HG02678 (cell line): ENCODE results near the gene PRKG2.

Source experiments
- ATAC-seq: cut with Tn5 transposase; IDR thresholded peaks from one replicate; pipeline ENCODE4 v1.9.1; 2021; ENCODE audit warnings: mild to moderate bottlenecking, moderate library complexity; ENCODE audit not compliant: unreplicated experiment

PRKG2 gene

DNA sequence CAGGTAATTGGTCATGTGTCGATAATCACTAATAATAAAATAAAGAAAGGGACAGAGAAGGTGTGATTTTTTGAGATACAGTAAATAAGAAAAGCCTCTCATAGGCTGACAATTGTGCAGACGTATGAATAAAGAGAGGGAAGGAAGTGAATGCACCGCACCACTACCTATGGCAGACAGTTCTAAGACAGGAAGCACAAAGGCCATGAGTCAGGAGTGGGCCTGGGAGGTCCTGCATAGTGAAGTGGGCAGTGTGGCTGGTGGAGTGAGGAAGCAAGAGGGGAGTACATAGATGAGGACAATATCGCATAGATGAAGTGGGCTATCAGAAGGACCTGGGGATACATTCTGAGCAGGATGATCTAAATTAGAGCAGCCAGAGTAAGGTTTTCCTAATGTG lies 108.9 kb downstream of the PRKG2 start:
- ATAC-seq = no peak

DNA sequence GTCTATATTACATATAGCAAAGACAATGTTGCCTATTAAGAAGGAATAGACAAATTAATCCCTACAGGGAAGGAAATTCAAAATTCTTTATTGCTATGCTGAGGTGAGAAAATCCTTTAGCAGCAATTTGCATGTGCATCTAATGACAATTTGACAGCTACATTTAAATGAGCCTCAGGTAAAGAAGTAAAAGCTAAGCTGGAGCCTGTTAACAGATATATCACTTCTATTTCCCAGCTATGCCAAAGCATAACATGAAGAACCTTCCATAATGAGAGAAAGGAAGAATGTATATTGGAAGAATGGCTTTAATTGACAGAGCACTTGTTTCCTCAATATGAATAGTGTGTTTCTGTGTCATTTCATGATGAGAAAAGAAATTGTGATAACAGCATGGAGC lies 112.9 kb downstream of the PRKG2 start:
- ATAC-seq = no peak

GRCh38 chr4:81096566-81096965 lies 118.5 kb downstream of the PRKG2 start:
- ATAC-seq = no peak

DNA sequence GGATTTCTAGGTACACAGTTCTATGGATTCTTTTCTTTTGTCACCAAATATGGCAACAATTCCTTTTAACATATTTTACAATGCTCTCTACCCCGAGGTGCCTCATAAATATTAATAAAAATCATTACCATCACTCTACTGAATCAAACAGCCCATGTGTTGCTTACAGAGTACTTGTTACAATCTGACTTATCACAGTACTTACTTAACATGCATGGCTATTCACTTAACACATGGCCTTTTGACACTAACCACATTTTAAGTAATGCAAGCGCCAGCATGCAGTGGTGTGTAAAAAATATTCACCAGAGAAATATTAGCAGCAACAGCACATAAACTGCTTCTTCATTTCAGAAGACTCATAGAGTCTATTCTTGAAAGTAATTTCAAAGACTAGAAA lies 119.6 kb downstream of the PRKG2 start:
- no peak for ATAC-seq

DNA sequence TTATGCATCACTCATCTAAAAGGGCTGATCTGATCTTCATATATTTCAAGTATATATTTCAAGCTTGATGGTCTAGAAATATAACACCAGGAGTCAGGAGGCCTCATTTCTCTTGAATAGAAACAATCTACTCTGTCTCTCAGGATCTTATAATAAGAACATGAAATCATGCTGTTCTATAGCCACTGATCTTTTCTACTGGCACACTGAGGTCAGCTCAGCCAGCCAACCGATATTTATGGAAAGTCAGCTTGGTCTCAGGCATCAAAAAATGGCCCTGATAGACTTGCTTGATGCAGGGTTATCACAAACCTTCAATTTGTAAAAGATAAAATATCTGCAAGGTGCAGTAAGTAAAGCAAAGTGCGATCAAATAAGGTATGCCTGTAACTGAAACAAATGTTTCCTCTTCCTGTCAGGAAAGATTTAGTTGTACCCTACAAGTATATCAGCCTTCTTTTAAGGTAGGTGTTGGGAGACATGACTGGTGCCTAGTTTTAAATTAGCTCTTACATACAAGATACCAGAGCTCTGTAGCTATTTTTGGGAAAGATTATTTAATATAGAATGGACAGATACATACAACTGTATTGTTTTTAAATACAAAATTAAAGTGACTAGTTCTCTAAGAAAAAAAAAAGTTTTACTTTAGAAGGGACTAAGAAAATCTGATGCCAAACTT lies 121.2 kb downstream of the PRKG2 start:
- no peak for ATAC-seq

DNA sequence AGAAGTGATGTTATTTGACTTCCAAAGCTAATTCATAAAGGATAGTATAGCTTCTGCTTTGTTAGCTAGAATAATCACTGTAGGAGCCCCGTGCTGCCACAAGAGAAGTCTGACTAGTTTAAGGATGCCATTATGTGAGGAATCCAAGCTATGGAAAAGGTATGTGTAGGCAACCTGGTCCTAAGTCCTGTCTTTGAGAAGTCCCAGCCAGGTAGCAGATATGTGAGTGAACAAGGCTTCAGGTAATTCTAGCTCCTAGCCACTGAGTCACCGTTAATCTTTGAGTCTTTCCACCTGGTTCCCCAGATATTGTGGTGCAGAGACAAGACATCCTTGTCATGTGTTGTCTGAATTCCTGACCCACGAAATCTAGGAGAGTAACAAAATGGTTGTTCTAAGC lies 129.0 kb downstream of the PRKG2 start:
- no peak for ATAC-seq

GRCh38 chr4:81085291-81085690 lies 129.7 kb downstream of the PRKG2 start:
- ATAC-seq = no peak

- no peak for ATAC-seq
Measured at GRCh38 chr4:81084634-81085033, 130.4 kb downstream of the PRKG2 start.

- ATAC-seq = no peak
Measured at GRCh38 chr4:81084029-81084428, 131.0 kb downstream of the PRKG2 start.

DNA sequence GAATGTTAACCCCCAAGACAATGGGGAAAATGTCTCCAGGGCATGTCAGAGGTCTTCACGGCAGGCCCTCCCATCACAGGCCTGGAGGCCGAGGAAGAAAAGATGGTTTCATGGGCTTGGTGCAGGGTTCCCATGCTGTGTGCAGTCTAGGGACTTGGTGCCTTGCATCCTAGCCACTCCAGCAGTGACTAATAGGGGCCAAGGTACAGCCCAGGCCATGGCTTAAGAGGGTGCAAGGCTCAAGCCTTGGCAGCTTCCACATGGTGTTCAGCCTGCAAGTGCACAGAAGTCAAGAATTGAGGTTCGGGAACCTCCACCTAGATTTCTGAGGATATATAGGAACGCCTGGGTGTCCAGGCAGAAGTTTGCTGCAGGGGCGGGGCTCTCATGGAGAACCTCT lies 133.9 kb downstream of the PRKG2 start:
- no peak for ATAC-seq

DNA sequence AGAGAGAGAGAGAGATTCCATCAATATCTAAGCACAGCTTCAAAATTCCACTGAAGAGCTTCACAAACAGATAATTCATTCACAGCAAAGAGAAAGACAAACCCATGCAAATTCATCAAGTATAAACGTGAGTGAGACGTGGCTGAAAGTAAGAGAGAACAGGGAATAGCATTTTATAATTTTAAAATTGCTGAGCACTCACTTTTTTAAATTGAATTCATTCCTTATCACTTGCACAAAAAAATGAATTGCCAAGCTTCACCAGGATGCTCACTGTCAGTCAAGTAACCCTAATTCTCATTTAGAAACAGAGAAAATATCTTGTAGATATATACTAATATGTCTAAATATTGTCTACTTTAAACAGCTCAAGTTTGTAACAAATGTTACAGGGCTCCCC lies 144.0 kb downstream of the PRKG2 start:
- ATAC-seq = no peak

DNA sequence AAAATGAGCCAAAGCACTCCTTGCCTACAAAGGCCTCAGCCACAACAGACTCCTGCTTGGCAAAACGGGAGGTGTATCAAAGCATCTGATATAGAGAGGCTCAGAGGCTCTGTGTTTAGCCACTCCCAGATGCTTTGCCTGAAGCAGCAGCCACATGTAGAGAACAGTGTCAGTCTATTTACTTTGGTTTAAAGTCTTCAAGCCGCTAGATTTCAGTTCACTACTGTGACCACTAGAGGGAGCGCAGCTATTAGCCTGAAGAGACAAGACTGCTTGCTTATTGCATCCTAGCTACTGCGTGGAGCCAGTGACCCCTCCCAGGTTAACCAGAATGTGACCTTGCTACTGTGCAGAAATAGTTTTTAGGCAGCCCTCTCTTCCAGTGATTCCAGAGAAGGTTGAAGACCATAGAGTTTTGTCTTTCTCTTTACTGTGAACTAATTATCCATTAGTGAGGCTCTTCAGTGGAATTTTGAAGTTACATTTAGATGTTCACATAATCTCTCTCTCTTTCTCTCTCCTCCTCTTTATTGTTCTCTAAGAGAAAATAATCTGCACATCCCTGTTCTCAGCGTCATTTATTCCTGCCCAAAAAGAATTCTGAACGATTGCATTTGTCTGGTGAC lies 145.2 kb downstream of the PRKG2 start:
- peak; percentile 99 for ATAC-seq

GRCh38 chr4:81065446-81065845 lies 149.6 kb downstream of the PRKG2 start:
- ATAC-seq = no peak

GRCh38 chr4:81062001-81062400 lies 153.0 kb downstream of the PRKG2 start:
- ATAC-seq = no peak

- no peak for ATAC-seq
Measured at GRCh38 chr4:81061344-81061730, 153.7 kb downstream of the PRKG2 start.

- no peak for ATAC-seq
Measured at GRCh38 chr4:81060587-81061343, 154.3 kb downstream of the PRKG2 start.

DNA sequence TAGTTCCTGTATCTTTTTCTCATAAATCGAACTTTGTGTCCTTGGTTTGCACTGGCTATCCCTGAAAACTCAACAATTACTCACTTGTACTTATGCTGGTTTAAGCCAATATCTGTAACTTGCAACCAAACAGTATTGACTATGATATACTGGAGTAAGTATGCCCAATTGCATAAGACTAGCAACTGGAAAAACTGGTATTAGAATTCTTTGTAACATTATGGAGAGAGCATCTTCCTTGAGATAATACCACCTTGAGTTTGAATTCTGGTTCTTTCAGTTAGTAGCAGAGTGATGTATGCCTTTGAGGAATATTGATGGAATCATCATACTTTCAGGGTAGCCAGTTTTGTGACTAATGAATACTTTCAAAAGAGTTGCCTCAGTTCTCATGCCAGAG lies 156.4 kb downstream of the PRKG2 start:
- no peak for ATAC-seq

GRCh38 chr4:81052119-81053068 lies 162.6 kb downstream of the PRKG2 start:
- ATAC-seq = peak; percentile 98

DNA sequence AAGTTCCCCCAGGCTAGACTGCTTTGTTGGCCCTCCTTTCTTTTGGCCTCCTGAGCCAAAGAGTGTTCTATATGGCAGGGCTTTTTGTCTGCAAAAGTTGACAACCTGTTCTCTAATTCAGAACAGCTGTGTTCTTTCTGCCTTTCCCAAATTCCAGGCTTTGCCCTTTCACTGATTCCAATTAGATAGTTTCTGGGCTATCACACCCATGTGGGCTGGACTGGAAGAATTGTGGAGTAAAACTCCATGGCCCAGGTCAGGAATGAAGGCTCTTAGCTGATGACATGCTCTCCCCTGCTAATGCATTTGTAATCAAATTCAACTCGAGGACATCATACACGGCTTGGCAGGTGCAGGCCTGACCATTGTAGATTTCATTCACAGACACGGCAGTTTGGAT lies 165.1 kb downstream of the PRKG2 start:
- no peak for ATAC-seq

DNA sequence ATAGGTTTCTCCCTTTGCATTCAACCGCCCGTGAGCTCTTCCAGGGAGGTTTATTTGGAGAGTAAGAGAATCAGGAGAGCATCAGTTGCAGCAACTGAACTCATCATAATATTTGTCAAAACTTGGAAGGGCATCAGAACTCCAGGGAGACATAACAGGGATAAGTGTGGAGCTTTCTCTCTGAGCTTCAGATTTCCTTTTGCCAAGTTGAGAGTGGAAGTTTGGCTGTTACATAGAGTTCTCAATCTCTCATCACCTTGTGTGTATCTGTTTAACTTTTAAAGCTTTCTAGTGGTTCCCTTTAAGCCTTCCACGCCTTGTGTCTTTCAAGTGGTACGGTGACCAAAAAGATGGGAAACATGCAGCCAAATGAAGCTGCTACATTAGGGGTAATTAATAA lies 165.7 kb downstream of the PRKG2 start:
- ATAC-seq = no peak
